GM20000 (cell line): Measurements from ENCODE around the gene MAPK11.

Experiments
- DNase-seq: peaks from one replicate; pipeline ENCODE4 v3.0.0; 2012; ENCODE audit warnings: low spot score
- CTCF ChIP-seq: IDR thresholded peaks from 2 replicates; pipeline ENCODE4 v1.5.1; 2012; ENCODE audit warnings: mild to moderate bottlenecking, control low read depth; ENCODE audit errors: extremely low read depth, missing control alignments

MAPK11 gene

GRCh38 chr22:50269970-50270665 lies at the start of gene MAPK11:
Gene MAPK11, minus strand, starts transcription at chr22:50270380. Its CDS starts 88 bp downstream, at chr22:50270292.
- DNase-seq: peak; percentile 89
- TF ChIP-seq CTCF: no peak

- DNase-seq: peak; percentile 5
- no peak for TF ChIP-seq CTCF
These were observed 49.3 kb upstream of the MAPK11 start for GRCh38 chr22:50319503-50319951.

GRCh38 chr22:50318698-50319411 lies 48.7 kb upstream of the MAPK11 start:
- peak; percentile 31 for DNase-seq
- TF ChIP-seq CTCF: no peak

GRCh38 chr22:50318356-50318697 lies 48.1 kb upstream of the MAPK11 start:
- DNase-seq: peak; percentile 15
- no peak for TF ChIP-seq CTCF

- DNase-seq: peak; percentile 26
- TF ChIP-seq CTCF: no peak
These were observed 47.5 kb upstream of the MAPK11 start for GRCh38 chr22:50317674-50318073.

- TF ChIP-seq CTCF: no peak
- DNase-seq: peak; percentile 6
These were observed 47.0 kb upstream of the MAPK11 start for GRCh38 chr22:50317178-50317577.

GRCh38 chr22:50316114-50317065 lies 46.2 kb upstream of the MAPK11 start:
- peak; percentile 35 for DNase-seq
- TF ChIP-seq CTCF: no peak
